Left lung (tissue), 10 donors: ENCODE results near the gene RHOF. TPM values are rescaled to one million over a fixed set of nuclear protein-coding genes. Genes with fewer than 3 reads are reported as not detected.

Experiments used
- ATAC-seq: fragments of 200-7000 bp; cut with Tn5 transposase; one replicate; pipeline ENCODE4 v1.9.1; 2020; ENCODE audit warnings: moderate library complexity
- DNase-seq, 4 donors: peaks; one replicate each; pipeline ENCODE4 v3.0.0-alpha.2; 2013 to 2020
- H3K27ac ChIP-seq, 2 donors: fragments of 200-600 bp; sonication (generic) in 1 of 2; one replicate each; pipeline versions ENCODE4 v1.5.0 to v1.8.0; 2020 to 2021
- H3K27me3 ChIP-seq, 2 donors: fragments of 200-600 bp; sonication (generic) in 1 of 2; one replicate each; pipeline versions ENCODE4 v1.5.0 to v1.8.0; 2020 to 2021
- H3K36me3 ChIP-seq, 2 donors: fragments of 200-600 bp; sonication (generic) in 1 of 2; one replicate each; pipeline versions ENCODE4 v1.5.0 to v1.8.0; 2020 to 2021
- H3K4me1 ChIP-seq, 2 donors: fragments of 200-600 bp; one replicate each; pipeline ENCODE4 v1.8.0; 2021
- H3K4me3 ChIP-seq, 2 donors: fragments of 200-600 bp; sonication (generic) in 1 of 2; one replicate each; pipeline versions ENCODE4 v1.5.0 to v1.8.0; 2020 to 2021; ENCODE audit warnings: mild to moderate bottlenecking in 1 of 2
- H3K9me3 ChIP-seq, 2 donors: fragments of 200-600 bp; sonication (generic) in 1 of 2; one replicate each; pipeline versions ENCODE4 v1.5.0 to v1.8.0; 2020 to 2021
- intact Hi-C, 2 donors: fragments of 100-400 bp; cut with DNase I; formaldehyde crosslinking; loops; one replicate each; pipeline versions ENCODE4 v1.11.2 to v1.14.2; 2022
- polyA plus RNA-seq, 6 donors: library from polyadenylated mRNA; unstranded; fragments of 120-200 nt; gene quantifications; one replicate each; pipeline ENCODE4 v1.2.1, GENCODE V29; 2013; ENCODE audit not compliant: insufficient read length in 6 of 6
- total RNA-seq, 2 donors: library from RNA; stranded (reverse); fragmentation: NEBNext Ultra II Directional; extraction: Animal tissue kit (Norgen Biotek cat#: 25700); gene quantifications; one replicate each; pipeline ENCODE4 v1.2.1, GENCODE V29; 2021
- TF ChIP-seq, protein P1 (sequence below), 2 donors: fragments of 200-600 bp; sonication (generic) in 1 of 2; IDR thresholded peaks; one replicate each; pipeline versions ENCODE4 v1.5.0 to v1.8.0; 2021; ENCODE audit warnings: antibody characterized with exemption in 2 of 2
- donor health status: DM: no; HTN: yes; CAD: no.
- donor health status: DM: no; HTN: no; CAD: no.

The RHOF gene
- total and polyA plus RNA-seq, 8 donors: 8.5 to 48.3 (median 12.3) TPM

DNA sequence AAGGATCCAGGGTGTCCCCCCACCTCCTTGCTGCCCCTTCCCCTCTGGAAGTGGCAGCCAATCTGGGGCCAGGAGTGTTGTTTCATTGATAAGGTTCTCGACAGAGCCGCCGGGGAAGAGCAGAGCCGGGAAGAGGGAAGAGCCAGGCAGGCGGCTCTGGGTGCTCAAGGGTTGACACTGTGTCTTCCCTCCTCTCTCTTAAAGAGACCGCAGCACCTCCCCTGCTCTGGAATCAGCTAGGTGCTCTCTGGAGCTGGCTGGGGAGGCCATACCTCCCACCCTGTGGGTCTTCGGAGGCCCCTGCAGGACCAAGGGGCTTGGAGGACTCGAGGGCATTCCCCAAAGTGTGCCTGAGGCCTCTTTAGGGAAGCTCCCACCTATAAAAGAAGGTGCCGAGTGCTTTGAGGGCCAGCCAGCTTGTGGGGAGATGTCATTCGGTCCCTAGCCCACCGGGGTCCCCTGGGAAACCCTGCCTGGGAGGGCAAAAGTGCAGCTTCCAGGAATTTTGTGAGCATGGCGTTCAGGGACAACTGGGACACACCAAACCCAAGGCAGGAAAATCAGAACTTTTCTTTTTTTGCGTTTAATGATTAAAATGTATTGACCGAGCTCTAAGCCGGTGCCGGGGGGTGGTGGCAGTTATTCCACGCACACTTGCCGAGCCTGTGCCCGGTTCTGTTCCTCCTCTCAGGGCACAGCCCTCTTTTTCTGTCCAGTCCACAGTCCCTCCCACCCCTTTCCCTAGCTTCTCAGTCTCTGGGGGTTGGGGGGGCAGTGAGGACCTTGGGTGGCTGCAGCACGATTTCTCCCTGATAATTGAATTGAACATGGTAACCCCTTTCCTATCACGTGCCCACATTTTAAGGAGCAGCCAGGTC lies 13.3 kb upstream of the RHOF start:
- H3K4me1 ChIP-seq: peaks cover 24 to 62% of the 10 kb centered on the region in 2 donors
- peaks cover 0 to 41% of the 10 kb centered on the region in 2 donors for H3K36me3 ChIP-seq
- TF ChIP-seq, protein P1, sequence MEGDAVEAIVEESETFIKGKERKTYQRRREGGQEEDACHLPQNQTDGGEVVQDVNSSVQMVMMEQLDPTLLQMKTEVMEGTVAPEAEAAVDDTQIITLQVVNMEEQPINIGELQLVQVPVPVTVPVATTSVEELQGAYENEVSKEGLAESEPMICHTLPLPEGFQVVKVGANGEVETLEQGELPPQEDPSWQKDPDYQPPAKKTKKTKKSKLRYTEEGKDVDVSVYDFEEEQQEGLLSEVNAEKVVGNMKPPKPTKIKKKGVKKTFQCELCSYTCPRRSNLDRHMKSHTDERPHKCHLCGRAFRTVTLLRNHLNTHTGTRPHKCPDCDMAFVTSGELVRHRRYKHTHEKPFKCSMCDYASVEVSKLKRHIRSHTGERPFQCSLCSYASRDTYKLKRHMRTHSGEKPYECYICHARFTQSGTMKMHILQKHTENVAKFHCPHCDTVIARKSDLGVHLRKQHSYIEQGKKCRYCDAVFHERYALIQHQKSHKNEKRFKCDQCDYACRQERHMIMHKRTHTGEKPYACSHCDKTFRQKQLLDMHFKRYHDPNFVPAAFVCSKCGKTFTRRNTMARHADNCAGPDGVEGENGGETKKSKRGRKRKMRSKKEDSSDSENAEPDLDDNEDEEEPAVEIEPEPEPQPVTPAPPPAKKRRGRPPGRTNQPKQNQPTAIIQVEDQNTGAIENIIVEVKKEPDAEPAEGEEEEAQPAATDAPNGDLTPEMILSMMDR (IDR thresholded peaks at IDR 0.05): no peak

DNA sequence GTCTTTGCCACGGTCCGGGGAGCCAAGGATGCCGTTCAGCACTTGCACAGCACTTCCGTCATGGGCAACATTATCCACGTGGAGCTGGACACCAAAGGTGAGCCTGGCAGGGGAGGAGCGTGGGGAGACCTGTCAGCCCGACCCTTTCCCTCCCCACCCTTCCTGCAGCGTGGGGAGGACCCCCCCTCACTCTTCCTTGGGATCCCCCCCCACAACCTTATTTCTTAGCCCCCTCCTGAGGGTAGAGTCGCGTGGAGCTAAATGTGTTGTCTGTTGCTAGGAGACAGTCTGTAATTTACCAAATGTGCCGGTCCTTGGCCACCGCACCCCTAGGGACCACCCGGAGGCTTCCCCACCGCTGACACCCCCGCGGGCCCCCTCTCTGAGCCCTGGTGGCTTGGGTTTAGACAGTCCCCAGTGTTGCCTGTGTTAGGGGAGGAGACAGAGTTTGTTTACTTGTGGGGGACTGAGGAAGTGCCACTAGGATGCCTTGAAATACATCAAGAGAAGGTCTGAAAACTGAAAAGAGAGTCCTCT lies 12.6 kb upstream of the RHOF start:
- intact Hi-C loops: no loop called here
- Histone ChIP-seq H3K27ac (peak overlapping the region in 1 of 2 donors; percentile 100), H3K36me3 (peaks cover 0 to 34% of the 10 kb centered on the region in 2 donors), H3K9me3 (no peaks in the 10 kb centered on the region), H3K27me3 (no peaks in the 10 kb centered on the region), H3K4me3 (peak overlapping the region; percentile 69 to 86), H3K4me1 (peaks cover 16 to 55% of the 10 kb centered on the region in 2 donors)
- ATAC-seq: no peak
- TF ChIP-seq, protein P1 (IDR thresholded peaks at IDR 0.05): no peak
- peak in 1 of 4 donors; percentile 54 for DNase-seq

More for the DNA sequence above, 13.3 kb upstream of the RHOF start:
- H3K27me3 ChIP-seq: no peaks in the 10 kb centered on the region
- H3K27ac ChIP-seq: peak overlapping the region in 1 of 2 donors; percentile 100
- peak in 1 of 4 donors; percentile 73 for DNase-seq
- H3K9me3 ChIP-seq: no peaks in the 10 kb centered on the region
- intact Hi-C loops: no loop called here
- peak overlapping the region; percentile 69 to 86 for H3K4me3 ChIP-seq
- no peak for ATAC-seq

DNA sequence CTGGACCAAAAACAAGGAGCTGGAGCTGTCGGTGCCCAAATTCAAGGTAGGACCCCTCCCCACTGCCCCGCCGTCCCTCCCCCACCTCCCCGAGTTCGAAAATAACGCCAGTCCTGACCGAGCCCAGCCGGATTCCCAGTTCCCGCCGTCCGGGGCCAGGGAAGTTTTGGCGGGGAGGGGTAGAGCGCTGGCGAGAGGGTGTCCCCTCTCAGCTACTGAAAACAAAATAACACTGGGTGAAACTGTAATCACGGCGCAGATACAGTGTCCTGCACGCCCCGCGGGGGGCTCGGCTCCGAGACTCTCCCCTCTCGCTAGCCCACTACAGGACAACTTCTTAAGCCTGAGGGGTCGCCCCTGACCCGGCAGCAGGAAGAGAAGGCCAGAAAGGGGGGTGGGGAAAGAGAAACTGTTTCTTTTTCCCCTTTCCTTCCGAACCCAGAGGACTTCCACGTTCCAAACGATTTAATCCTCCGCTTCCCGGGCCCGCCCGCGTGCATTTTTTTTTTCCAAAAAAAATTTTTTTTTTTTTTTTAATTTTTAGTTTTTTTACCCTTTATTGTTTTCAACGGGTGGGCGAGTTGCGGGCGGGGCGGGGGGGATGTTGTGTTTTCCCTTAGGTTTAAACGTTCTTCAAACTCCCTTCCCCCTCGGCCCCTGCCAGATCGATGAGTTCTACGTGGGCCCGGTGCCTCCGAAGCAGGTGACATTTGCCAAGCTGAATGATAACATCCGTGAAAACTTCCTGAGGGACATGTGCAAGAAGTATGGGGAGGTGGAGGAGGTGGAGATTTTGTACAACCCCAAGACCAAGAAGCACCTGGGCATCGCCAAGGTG lies 11.9 kb upstream of the RHOF start:
- H3K27me3 ChIP-seq: no peaks in the 10 kb centered on the region
- TF ChIP-seq, protein P1 (IDR thresholded peaks at IDR 0.05): no peak
- no peaks in the 10 kb centered on the region for H3K9me3 ChIP-seq
- H3K27ac ChIP-seq: peak overlapping the region; percentile 100
- peaks cover 14 to 48% of the 10 kb centered on the region in 2 donors for H3K4me1 ChIP-seq
- DNase-seq (peak in 3 of 4 donors; percentile 40 to 80 (median 57)), ATAC-seq (no peak)
- H3K4me3 ChIP-seq: peak overlapping the region; percentile 69 to 86
- H3K36me3 ChIP-seq: peaks cover 0 to 27% of the 10 kb centered on the region in 2 donors
- intact Hi-C loops: no loop called here

DNA sequence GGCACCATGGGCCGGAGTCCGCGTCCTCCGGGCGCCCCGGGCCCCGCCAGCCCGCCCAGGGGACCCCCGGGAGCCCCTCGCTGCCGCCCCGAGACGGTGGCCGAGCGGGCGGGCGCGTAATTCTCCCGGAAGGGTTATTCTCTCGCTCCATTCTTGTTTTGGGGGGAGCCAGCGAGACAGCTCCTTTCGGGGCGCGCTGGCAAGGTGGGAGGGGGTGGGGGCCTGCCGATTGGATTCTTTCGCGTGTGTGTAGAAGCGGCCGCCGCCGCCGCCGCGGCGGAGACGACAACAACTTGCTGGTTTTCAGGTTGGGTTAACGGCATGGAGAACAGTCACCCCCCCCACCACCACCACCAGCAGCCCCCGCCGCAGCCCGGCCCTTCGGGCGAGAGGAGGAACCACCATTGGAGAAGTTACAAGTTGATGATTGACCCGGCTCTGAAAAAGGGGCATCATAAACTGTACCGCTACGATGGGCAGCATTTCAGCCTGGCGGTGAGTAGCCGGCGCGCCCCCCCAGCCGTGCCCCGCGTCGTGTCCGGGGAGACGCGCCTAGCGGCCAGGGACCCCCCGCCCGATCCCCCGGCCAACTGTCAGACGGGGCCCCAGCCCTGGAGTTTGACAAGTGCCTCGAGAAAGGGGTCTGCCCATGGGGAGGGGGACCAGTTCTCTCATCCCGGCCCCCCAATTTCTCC lies 11.1 kb upstream of the RHOF start:
- H3K36me3 ChIP-seq: peaks cover 0 to 19% of the 10 kb centered on the region in 2 donors
- H3K4me3 ChIP-seq: peak overlapping the region; percentile 69 to 86
- ATAC-seq: no peak
- DNase-seq: peak in 2 of 4 donors; percentile 40 to 88
- H3K27me3 ChIP-seq: no peaks in the 10 kb centered on the region
- peaks cover 14 to 41% of the 10 kb centered on the region in 2 donors for H3K4me1 ChIP-seq
- intact Hi-C loops: no loop called here
- TF ChIP-seq, protein P1 (IDR thresholded peaks at IDR 0.05): no peak
- no peaks in the 10 kb centered on the region for H3K9me3 ChIP-seq
- peak overlapping the region; percentile 100 for H3K27ac ChIP-seq
